Natural killer cell (primary cell): ENCODE results near the gene ABCB6. TPM values are rescaled to one million over a fixed set of nuclear protein-coding genes. Genes with fewer than 3 reads are reported as not detected.
A peak's percentile ranks its signal among the peaks of the same experiment; 100 is the strongest.

Experiments used
- ATAC-seq, 3 donors: fragments of 150-1000 bp in 2 of 3; fragments of 200-7000 bp in 1 of 3; cut with Tn5 transposase; 1 replicate in 1 of 3; 2 replicates in 2 of 3; pipeline ENCODE4 v1.10.0; 2021; ENCODE audit warnings: mild to moderate bottlenecking in 2 of 3, moderate library complexity in 2 of 3
- DNase-seq, 2 donors: peaks; one replicate each; pipeline versions ENCODE4 v3.0.0 to v3.0.0-alpha.2; 2013 to 2021; ENCODE audit warnings: mixed read lengths in 1 of 2
- H3K27ac ChIP-seq: one replicate; pipeline ENCODE4 v1.5.1; 2013; ENCODE audit warnings: mild to moderate bottlenecking, low read length
- H3K27me3 ChIP-seq: one replicate; pipeline ENCODE4 v1.6.1; 2013; ENCODE audit warnings: low read length; ENCODE audit not compliant: control insufficient read depth, insufficient read depth
- H3K36me3 ChIP-seq: one replicate; pipeline ENCODE4 v1.6.1; 2013; ENCODE audit warnings: low read length; ENCODE audit not compliant: control insufficient read depth, insufficient read depth
- H3K4me1 ChIP-seq: one replicate; pipeline ENCODE4 v1.6.1; 2013; ENCODE audit warnings: low read length; ENCODE audit not compliant: control insufficient read depth, insufficient read depth
- H3K4me3 ChIP-seq: one replicate; pipeline ENCODE4 v1.5.1; 2013; ENCODE audit warnings: low read length
- H3K9me3 ChIP-seq: one replicate; pipeline ENCODE4 v1.6.1; 2013; ENCODE audit warnings: low read length; ENCODE audit not compliant: control insufficient read depth, insufficient read depth
- H3K27ac Mint-ChIP-seq, 2 donors: one replicate each; pipeline ENCODE4 v1.8.0; 2022; ENCODE audit warnings: mild to moderate bottlenecking in 2 of 2, mixed read lengths in 2 of 2, moderate library complexity in 1 of 2
- H3K27me3 Mint-ChIP-seq, 2 donors: one replicate each; pipeline ENCODE4 v1.8.0; 2022; ENCODE audit warnings: low read depth in 2 of 2, mixed read lengths in 2 of 2
- H3K36me3 Mint-ChIP-seq: one replicate; pipeline ENCODE4 v1.8.0; 2022; ENCODE audit warnings: mixed read lengths
- H3K4me1 Mint-ChIP-seq, 2 donors: one replicate each; pipeline ENCODE4 v1.8.0; 2022; ENCODE audit warnings: mixed read lengths in 2 of 2
- H3K4me3 Mint-ChIP-seq: one replicate; pipeline ENCODE4 v1.8.0; 2022; ENCODE audit warnings: mild to moderate bottlenecking, moderate library complexity, mixed read lengths
- H3K9me3 Mint-ChIP-seq, 2 donors: one replicate each; pipeline ENCODE4 v1.8.0; 2022; ENCODE audit warnings: mixed read lengths in 2 of 2
- CTCF ChIP-seq: fragments of 200-600 bp; IDR thresholded peaks from one replicate; pipeline ENCODE4 v1.8.0; 2022; ENCODE audit warnings: antibody characterized with exemption
- WGBS: methylation state at CpG from one replicate; pipeline ENCODE4 v1.1.7; 2013; ENCODE audit warnings: missing lambda C conversion rate; ENCODE audit not compliant: insufficient coverage; 5-methylcytosine and 5-hydroxymethylcytosine counted together
- intact Hi-C: fragments of 100-400 bp; cut with micrococcal nuclease; formaldehyde crosslinking; loops from one replicate; pipeline ENCODE4 v1.14.2; 2022
- total RNA-seq, 4 donors: library from RNA; stranded (reverse); fragments of 120-200 nt in 1 of 4; gene quantifications; one replicate each; pipeline versions ENCODE4 v1.2.3 to v1.2.4, GENCODE V29; 2013 to 2022

Gene ABCB6
- total RNA-seq, 3 donors from 2014 or later (not counting 1 experiment from before 2014, with no cell fraction given) = 0.93 to 3.4 (median 1.9) TPM

- no peak for ATAC-seq
- intact Hi-C loops = no loop called here
Measured at GRCh38 chr2:219199470-219200211, 19.1 kb downstream of the ABCB6 start.

GRCh38 chr2:219198974-219199373 is 19.8 kb downstream of the ABCB6 start:
- H3K4me1 Mint-ChIP-seq = peaks cover 5 to 15% of the 10 kb centered on the region in 2 donors
- peaks cover 11% of the 10 kb centered on the region for H3K4me1 ChIP-seq
- no peak overlapping the region for H3K4me3 Mint-ChIP-seq
- peaks cover 0 to 7% of the 10 kb centered on the region in 2 donors for H3K27me3 Mint-ChIP-seq
- no peak overlapping the region for H3K27ac ChIP-seq
- ATAC-seq = no peak
- DNase-seq = peak in 1 of 2 donors; percentile 0
- intact Hi-C loops = no loop called here
- TF ChIP-seq CTCF = no peak
- H3K9me3 Mint-ChIP-seq = no peaks in the 10 kb centered on the region
- H3K36me3 ChIP-seq = no peaks in the 10 kb centered on the region
- no peaks in the 10 kb centered on the region for H3K36me3 Mint-ChIP-seq
- H3K9me3 ChIP-seq = no peaks in the 10 kb centered on the region
- H3K4me3 ChIP-seq = no peak overlapping the region
- WGBS = 96% methylated on average over 5 of the region's 5 CpGs
- no peaks in the 10 kb centered on the region for H3K27me3 ChIP-seq
- peak overlapping the region in 1 of 2 donors; percentile 86 for H3K27ac Mint-ChIP-seq

More at GRCh38 chr2:219199470-219200211, 19.1 kb downstream of the ABCB6 start:
- H3K27ac ChIP-seq = peak overlapping the region; percentile 18
- no peaks in the 10 kb centered on the region for H3K9me3 Mint-ChIP-seq
- peaks cover 5 to 15% of the 10 kb centered on the region in 2 donors for H3K4me1 Mint-ChIP-seq
- H3K36me3 Mint-ChIP-seq = no peaks in the 10 kb centered on the region
- H3K4me1 ChIP-seq = peaks cover 11% of the 10 kb centered on the region
- WGBS = 95% methylated on average over 11 of the region's 12 CpGs
- peaks cover 0 to 7% of the 10 kb centered on the region in 2 donors for H3K27me3 Mint-ChIP-seq
- no peak for TF ChIP-seq CTCF
- H3K9me3 ChIP-seq = no peaks in the 10 kb centered on the region
- H3K27me3 ChIP-seq = no peaks in the 10 kb centered on the region
- peak in 1 of 2 donors; percentile 1 for DNase-seq
- peak overlapping the region in 1 of 2 donors; percentile 86 for H3K27ac Mint-ChIP-seq
- H3K36me3 ChIP-seq = no peaks in the 10 kb centered on the region
- H3K4me3 Mint-ChIP-seq = no peak overlapping the region
- H3K4me3 ChIP-seq = no peak overlapping the region

GRCh38 chr2:219197388-219197787 is 21.4 kb downstream of the ABCB6 start:
- TF ChIP-seq CTCF = no peak
- intact Hi-C loops = no loop called here
- no peak overlapping the region for H3K4me3 ChIP-seq
- H3K27me3 ChIP-seq = no peaks in the 10 kb centered on the region
- H3K36me3 ChIP-seq = no peaks in the 10 kb centered on the region
- no peak for ATAC-seq
- no peaks in the 10 kb centered on the region for H3K9me3 ChIP-seq
- peaks cover 11% of the 10 kb centered on the region for H3K4me1 ChIP-seq
- Mint-ChIP-seq H3K4me1 (peaks cover 5 to 15% of the 10 kb centered on the region in 2 donors), H3K36me3 (no peaks in the 10 kb centered on the region), H3K27ac (no peak overlapping the region), H3K4me3 (no peak overlapping the region), H3K27me3 (peaks cover 0 to 7% of the 10 kb centered on the region in 2 donors), H3K9me3 (no peaks in the 10 kb centered on the region)
- WGBS = 100% methylated on average over 1 of the region's 1 CpG
- DNase-seq = peak in 1 of 2 donors; percentile 0
- no peak overlapping the region for H3K27ac ChIP-seq
